HG03432 (cell line): ENCODE measurements around the gene USP36.
"Not testable (repeated sequence)": the region's sequence is repeated elsewhere in the genome, so short reads cannot be mapped to it uniquely, and the experiment has no call there.

Source experiments
- ATAC-seq: cut with Tn5 transposase; IDR thresholded peaks from one replicate; pipeline ENCODE4 v1.9.1; 2021; ENCODE audit warnings: mild to moderate bottlenecking, moderate library complexity; ENCODE audit not compliant: unreplicated experiment

USP36 gene

GRCh38 chr17:78840780-78841611, at the start of gene USP36:
Gene USP36 (minus strand): TSS chr17:78840814. CDS start chr17:78836363, 4,451 bp downstream.
- peak; percentile 86 for ATAC-seq

DNA sequence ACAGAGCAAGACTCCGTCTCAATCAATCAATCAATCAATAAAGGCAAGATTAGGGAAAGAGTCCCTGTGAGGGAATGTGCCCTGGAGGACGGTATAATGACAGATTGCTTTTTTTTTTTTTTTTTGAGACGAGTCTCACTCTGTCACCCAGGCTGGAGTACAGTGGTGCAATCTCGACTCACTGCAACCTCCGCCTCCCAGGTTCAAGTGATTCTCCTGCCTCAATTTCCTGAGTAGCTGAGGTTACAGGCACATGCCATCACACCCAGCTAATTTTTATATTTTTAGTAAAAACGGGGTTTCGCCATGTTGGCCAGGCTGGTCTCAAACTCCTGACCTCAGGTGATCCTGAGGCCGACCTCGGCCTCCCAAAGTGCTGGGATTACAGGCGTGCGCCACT, 49.5 kb upstream of the USP36 start:
- not testable (repeated sequence) for ATAC-seq

GRCh38 chr17:78889531-78889930, 48.9 kb upstream of the USP36 start:
- ATAC-seq: peak; percentile 55

- no peak for ATAC-seq
Measured at GRCh38 chr17:78888941-78889518, 48.4 kb upstream of the USP36 start.

- ATAC-seq: no peak
Measured at GRCh38 chr17:78886954-78887353, 46.3 kb upstream of the USP36 start.

- ATAC-seq: no peak
Measured at GRCh38 chr17:78885956-78886355, 45.3 kb upstream of the USP36 start.

- no peak for ATAC-seq
Measured at GRCh38 chr17:78884876-78885667, 44.5 kb upstream of the USP36 start.

GRCh38 chr17:78884148-78884825, 43.7 kb upstream of the USP36 start:
- no peak for ATAC-seq

GRCh38 chr17:78883533-78884131, 43.0 kb upstream of the USP36 start:
- no peak for ATAC-seq

GRCh38 chr17:78883089-78883532, 42.5 kb upstream of the USP36 start:
- no peak for ATAC-seq

DNA sequence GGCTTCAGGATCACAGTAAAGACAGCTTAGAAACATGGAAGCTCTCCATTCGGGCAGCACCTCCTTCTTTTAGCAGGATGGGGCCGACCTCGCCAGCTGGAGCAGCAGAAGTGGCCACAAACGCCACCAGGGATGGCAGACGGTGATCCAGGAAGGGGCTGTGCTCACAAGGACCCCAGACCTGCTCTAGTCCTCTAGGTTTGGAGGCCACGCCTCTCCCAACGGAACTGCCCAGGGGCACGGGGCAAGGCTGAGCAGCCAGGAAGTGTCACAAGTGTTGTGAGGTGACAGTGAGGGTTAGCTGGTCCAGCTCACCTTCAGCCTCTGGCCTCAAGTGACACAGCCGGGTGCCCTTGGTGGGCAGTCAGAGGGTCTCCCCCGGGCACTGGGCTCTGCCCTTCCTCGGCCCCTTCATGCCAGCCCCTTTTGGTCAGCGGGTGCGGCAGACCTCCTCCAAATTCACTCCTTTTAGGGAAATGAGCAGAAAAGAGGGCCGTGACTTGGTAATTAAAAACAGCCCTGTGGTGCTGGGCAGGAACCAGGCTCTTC, 42.0 kb upstream of the USP36 start:
- ATAC-seq: no peak

DNA sequence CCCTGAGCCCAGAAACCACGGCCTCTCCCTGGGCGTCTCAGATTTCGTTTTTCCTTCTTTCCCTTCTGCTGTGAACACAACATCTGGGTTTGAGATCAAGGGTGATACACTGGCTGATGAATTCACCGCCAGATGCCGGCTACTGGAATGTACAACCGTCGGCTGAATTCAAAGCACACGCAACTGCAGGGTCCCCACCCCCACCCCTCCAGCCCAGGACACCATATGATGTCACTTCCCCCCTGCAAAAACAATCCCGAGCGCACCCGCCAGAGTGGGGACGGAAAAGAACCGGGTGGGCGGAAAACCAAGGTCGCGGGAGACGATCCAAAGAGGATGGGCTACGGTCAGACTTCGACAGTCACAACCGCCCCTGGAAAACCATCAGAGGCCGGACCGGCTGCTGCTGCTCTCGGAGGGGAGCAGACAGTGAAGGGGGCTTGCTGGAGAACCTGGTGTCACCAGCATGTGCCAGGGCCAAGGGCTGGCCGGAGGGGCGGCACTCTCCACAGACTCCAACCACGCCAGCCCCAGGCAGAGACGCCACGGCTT, 39.1 kb upstream of the USP36 start:
- no peak for ATAC-seq

DNA sequence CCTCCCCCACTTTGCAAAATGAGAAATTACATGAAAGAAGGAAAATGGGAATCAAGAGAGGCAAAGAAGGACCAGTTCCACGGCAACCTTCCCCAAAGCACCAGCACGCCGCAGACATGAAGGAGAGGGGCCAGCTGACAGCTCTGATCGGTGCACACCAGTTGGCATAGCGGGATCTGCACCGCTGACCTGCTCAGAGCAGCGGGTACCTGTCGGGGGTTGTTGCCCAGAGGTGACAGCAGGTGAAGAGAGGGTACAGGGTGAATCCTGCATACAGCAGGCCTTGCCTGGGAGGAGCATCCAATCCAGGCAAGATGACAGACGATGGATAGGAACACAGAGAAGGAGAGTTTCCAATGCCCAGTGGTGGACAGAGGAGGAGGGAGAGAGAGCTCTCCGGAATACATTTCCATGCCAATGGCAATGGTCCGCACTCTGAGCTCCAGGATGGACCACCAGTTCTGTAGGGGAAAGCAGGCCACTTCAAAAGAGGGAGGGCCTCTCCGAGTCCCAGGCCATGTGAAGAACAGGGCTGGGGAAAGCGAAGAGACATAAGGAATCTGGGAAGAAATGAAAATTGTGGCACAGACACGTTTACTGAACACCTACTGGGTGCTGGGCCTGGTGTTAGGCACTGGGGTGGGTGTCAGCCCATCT, 38.4 kb upstream of the USP36 start:
- ATAC-seq: no peak

- ATAC-seq: no peak
Measured at GRCh38 chr17:78878261-78878660, 37.6 kb upstream of the USP36 start.

DNA sequence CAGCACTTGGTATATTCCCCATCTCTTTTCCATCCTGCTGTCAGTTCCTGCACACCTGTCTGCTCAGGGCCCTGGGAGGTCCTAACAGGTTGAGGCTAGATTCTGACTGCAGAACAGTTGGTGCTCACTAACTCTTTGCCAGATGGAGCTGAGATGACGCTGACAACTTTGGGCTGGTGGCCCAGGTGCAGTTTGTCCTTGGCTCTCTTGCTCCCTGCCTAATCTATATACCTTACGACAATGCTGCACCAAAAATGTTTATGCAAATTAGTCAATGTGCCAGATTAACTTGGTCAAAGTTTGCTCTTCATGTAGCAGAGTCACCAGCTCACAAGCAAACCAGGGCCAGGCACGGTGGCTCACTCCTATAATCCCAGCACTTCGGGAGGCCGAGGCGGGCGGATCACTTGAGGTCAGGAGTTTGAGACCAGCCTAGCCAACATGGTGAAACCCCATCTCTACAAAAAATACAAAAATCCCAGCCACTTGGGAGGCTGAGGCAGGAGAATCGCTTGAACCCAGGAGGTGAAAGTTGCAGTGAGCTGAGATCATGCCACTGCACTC, 36.4 kb upstream of the USP36 start:
- not testable (repeated sequence) for ATAC-seq

DNA sequence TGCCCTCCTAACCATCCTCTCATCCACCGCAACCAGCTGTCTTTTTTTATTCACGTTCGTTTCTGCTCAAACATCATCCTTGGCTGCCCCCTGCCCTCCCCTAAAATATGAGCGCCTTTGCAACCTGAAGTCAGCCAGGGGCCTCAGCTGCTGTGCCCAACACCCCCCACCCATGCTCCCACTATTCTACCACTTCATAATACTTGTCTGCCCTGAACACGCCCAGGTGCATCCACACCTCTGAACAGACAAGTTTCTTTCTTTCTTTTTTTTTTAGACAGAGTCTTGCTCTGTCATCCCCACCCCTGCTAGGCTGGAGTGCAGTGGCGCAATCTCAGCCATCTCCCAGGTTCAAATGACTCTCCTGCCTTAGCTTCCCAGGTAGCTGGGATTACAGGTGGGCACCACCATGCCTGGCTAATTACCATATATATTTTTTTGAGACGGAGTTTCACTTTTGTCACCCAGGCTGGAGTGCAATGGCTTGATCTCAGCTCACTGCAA, 35.5 kb upstream of the USP36 start:
- no peak for ATAC-seq

DNA sequence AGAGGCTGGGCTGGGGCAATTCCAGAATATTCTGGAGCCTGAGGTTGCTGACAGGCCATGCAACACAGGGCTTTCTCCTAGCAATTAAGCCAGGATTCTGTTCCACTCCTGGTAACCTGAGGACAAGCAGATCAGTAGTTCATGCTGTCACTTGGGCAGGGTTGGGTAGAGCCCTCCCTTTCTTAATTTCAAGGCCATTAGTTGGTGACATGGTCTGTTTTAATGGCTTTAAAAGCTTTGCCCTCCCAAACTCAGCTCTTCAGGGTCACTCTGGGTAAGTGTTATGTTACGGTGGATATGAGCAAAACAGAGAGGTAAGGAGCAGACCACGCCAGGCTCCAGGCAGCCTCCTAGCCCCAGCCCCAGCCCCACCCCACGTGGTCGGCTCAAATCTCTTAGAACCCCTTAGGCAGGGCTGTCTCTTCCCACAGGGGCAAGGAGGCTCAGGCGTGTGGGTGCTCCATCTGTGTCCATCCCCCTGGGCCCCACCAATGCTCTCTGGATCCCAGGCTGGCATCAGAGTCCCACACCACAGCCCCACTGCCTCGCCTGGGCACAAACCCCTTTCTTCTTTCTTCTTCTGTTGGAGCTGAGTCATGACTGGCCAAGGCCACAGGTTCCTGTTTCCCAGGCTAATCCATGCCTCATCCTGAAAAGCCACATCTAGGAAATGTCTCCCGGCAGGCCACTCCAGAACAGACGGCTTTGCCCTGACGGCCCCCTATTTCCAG, 34.9 kb upstream of the USP36 start:
- ATAC-seq: no peak
